Measurements from ENCODE around the gene NAB1. TPM values are rescaled to one million over a fixed set of nuclear protein-coding genes. Genes with fewer than 3 reads are reported as not detected.

The NAB1 gene
- total RNA-seq, 1 experiment from 2014 or later: 17.0 TPM

DNA sequence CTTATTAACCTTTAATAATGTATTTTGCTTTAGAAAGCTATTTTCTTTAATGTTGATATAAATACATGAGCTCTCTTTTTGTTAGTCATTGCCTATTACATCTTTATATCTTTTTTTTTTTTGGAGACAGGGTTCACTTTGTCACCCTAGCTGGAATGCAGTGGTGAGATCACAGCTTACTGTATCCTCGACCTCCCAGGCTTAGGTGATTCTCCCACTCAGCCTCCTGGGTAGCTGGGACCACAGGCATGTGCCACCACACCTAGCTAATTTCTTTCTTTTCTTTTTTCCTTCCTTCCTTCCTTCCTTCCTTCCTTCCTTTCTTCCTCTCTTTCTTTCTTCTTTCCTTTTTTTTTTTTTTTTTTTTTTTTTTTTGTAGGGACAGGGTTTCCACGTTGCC is 15.4 kb downstream of the NAB1 start:
- Histone ChIP-seq H2AFZ (no peak overlapping the region), H3K79me2 (ENCODE audit: low read depth) (no peaks in the 10 kb centered on the region), H3K27me3 (ENCODE audit: insufficient read depth, low read depth) (no peaks in the 10 kb centered on the region), H3F3A (ENCODE audit: insufficient read depth, low read depth) (no peaks in the 10 kb centered on the region), H3K27ac (no peak overlapping the region), H3K9me3 (ENCODE audit: insufficient read depth, low read depth) (no peaks in the 10 kb centered on the region), H3K36me3 (ENCODE audit: low read depth) (no peaks in the 10 kb centered on the region), H3K4me2 (no peak overlapping the region), H3K9me2 (ENCODE audit: insufficient read depth) (no peaks in the 10 kb centered on the region), H3K4me3 (no peak overlapping the region), H4K20me1 (ENCODE audit: insufficient read depth) (no peaks in the 10 kb centered on the region), H3K4me1 (replicated peaks; ENCODE audit: insufficient read depth) (no peaks in the 10 kb centered on the region)
- no peak for TF ChIP-seq EZH2 (IDR thresholded peaks at IDR 0.05; ENCODE audit: low read depth)
- TF ChIP-seq, protein P1, sequence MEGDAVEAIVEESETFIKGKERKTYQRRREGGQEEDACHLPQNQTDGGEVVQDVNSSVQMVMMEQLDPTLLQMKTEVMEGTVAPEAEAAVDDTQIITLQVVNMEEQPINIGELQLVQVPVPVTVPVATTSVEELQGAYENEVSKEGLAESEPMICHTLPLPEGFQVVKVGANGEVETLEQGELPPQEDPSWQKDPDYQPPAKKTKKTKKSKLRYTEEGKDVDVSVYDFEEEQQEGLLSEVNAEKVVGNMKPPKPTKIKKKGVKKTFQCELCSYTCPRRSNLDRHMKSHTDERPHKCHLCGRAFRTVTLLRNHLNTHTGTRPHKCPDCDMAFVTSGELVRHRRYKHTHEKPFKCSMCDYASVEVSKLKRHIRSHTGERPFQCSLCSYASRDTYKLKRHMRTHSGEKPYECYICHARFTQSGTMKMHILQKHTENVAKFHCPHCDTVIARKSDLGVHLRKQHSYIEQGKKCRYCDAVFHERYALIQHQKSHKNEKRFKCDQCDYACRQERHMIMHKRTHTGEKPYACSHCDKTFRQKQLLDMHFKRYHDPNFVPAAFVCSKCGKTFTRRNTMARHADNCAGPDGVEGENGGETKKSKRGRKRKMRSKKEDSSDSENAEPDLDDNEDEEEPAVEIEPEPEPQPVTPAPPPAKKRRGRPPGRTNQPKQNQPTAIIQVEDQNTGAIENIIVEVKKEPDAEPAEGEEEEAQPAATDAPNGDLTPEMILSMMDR (conservative IDR thresholded peaks at IDR 0.05): no peak
- ChIA-PET POLR2A (ENCODE audit: unreplicated experiment) (no interaction called here), CTCF (no interaction called here)
- no TSS peak for BruUV-seq (replicated peaks)
- intact Hi-C loops (cut with micrococcal nuclease; ENCODE audit: unreplicated experiment): no loop called here
- DNase-seq: no peak

DNA sequence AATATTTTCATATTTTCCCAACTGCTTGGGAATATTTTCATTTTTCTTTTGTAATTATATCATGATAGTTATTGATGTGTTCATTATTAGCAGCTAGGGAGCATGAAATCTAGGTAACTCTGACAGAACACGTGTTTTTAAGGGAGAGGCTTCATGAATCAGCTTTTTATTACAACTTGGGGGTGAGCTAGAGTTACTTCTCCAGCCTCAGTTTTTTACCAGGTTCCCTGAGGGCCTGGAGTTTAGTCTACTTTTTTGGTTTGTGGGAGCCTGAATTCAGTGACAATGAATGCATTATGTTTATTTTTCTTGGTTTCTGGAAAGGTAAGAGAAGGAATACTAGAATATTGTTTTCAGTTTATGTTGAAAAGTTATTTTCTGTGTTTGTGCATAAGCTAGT is 18.0 kb downstream of the NAB1 start:
- Histone ChIP-seq H3K9me3 (ENCODE audit: insufficient read depth, low read depth) (no peaks in the 10 kb centered on the region), H3K27me3 (ENCODE audit: insufficient read depth, low read depth) (no peaks in the 10 kb centered on the region), H3K4me3 (no peak overlapping the region), H3K4me2 (no peak overlapping the region), H3K36me3 (ENCODE audit: low read depth) (no peaks in the 10 kb centered on the region), H3F3A (ENCODE audit: insufficient read depth, low read depth) (no peaks in the 10 kb centered on the region), H2AFZ (no peak overlapping the region), H3K9me2 (ENCODE audit: insufficient read depth) (no peaks in the 10 kb centered on the region), H3K79me2 (ENCODE audit: low read depth) (no peaks in the 10 kb centered on the region), H3K4me1 (replicated peaks; ENCODE audit: insufficient read depth) (no peaks in the 10 kb centered on the region), H3K27ac (no peak overlapping the region), H4K20me1 (ENCODE audit: insufficient read depth) (no peaks in the 10 kb centered on the region)
- intact Hi-C loops (cut with micrococcal nuclease; ENCODE audit: unreplicated experiment): no loop called here
- BruUV-seq (replicated peaks): no TSS peak
- ChIA-PET CTCF (no interaction called here), POLR2A (ENCODE audit: unreplicated experiment) (interaction anchor here (0.7 kb wide), 1 partner anchor 1111 kb away, joined by 3 read pairs; no protein-coding TSS in a partner anchor)
- TF ChIP-seq, protein P1 (conservative IDR thresholded peaks at IDR 0.05): no peak
- TF ChIP-seq EZH2 (IDR thresholded peaks at IDR 0.05; ENCODE audit: low read depth): no peak
- DNase-seq: no peak

DNA sequence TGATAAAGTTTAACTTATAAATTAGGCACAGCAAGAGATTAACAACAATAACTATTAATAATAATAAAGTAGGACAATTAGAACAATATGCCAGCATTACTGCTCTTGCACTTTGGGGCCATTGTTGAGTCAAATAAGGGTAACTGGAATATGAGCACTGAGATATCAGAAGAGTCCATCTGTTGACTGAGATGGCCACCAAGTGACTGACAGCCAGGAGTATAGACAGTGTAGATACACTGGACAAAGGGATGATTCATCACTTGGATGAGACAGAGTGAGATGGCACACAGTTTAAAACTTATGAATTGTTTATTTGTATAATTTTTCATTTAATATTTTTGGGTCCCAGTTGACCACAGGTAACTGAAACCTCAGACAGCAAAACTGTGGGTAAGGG is 20.0 kb downstream of the NAB1 start:
- POLR2A ChIA-PET (ENCODE audit: unreplicated experiment): no interaction called here
- H3K27me3 ChIP-seq (ENCODE audit: insufficient read depth, low read depth): no peaks in the 10 kb centered on the region
- no peak for DNase-seq
- no peak overlapping the region for H3K4me2 ChIP-seq
- no TSS peak for BruUV-seq (replicated peaks)
- H3K36me3 ChIP-seq (ENCODE audit: low read depth): no peaks in the 10 kb centered on the region
- intact Hi-C loops (cut with micrococcal nuclease; ENCODE audit: unreplicated experiment): no loop called here
- CTCF ChIA-PET: no interaction called here
- H3F3A ChIP-seq (ENCODE audit: insufficient read depth, low read depth): no peaks in the 10 kb centered on the region
- H3K9me3 ChIP-seq (ENCODE audit: insufficient read depth, low read depth): no peaks in the 10 kb centered on the region
- TF ChIP-seq, protein P1 (conservative IDR thresholded peaks at IDR 0.05): no peak
- TF ChIP-seq EZH2 (IDR thresholded peaks at IDR 0.05; ENCODE audit: low read depth): no peak
- no peaks in the 10 kb centered on the region for H4K20me1 ChIP-seq (ENCODE audit: insufficient read depth)
- no peaks in the 10 kb centered on the region for H3K9me2 ChIP-seq (ENCODE audit: insufficient read depth)
- H3K79me2 ChIP-seq (ENCODE audit: low read depth): no peaks in the 10 kb centered on the region
- no peak overlapping the region for H2AFZ ChIP-seq
- H3K4me1 ChIP-seq (replicated peaks; ENCODE audit: insufficient read depth): no peaks in the 10 kb centered on the region
- no peak overlapping the region for H3K4me3 ChIP-seq
- H3K27ac ChIP-seq: no peak overlapping the region

Data from PC-9 (cell line).